WERI-Rb-1 (cell line): ENCODE measurements around the gene PHF10.

Source experiments
- DNase-seq: peaks from one replicate; pipeline ENCODE4 v3.0.0-alpha.2; 2020
- H3K27ac ChIP-seq: fragments of 250-450 bp; sonication (Bioruptor Pico); 2 replicates; pipeline ENCODE4 v1.5.1; 2020; ENCODE audit warnings: mild to moderate bottlenecking, moderate library complexity
- H3K27me3 ChIP-seq: fragments of 250-450 bp; sonication (Bioruptor Pico); 2 replicates; pipeline ENCODE4 v1.5.1; 2021; ENCODE audit warnings: mild to moderate bottlenecking, low read depth, moderate library complexity; ENCODE audit not compliant: insufficient read depth, severe bottlenecking
- H3K36me3 ChIP-seq: fragments of 250-450 bp; sonication (Bioruptor Pico); 2 replicates; pipeline ENCODE4 v1.5.1; 2020; ENCODE audit warnings: mild to moderate bottlenecking, moderate library complexity
- H3K4me3 ChIP-seq: 2 replicates; pipeline ENCODE4 v1.5.1; 2011; ENCODE audit warnings: low read depth, mild to moderate bottlenecking, control low read depth, low read length
- H3K9me3 ChIP-seq: fragments of 250-450 bp; sonication (Bioruptor Pico); 2 replicates; pipeline ENCODE4 v1.5.1; 2021; ENCODE audit warnings: mild to moderate bottlenecking, moderate library complexity; ENCODE audit not compliant: severe bottlenecking
- CTCF ChIP-seq: IDR thresholded peaks from 2 replicates; pipeline ENCODE4 v1.5.1; 2011; ENCODE audit warnings: low read depth, mild to moderate bottlenecking, control low read depth, inconsistent platforms, low read length

Gene PHF10

GRCh38 chr6:169656546-169657283 lies 67.6 kb downstream of the PHF10 start:
- no peak for TF ChIP-seq CTCF
- Histone ChIP-seq H3K36me3 (no peaks in the 10 kb centered on the region; the same call in none of the 2 replicates), H3K27me3 (no peaks in the 10 kb centered on the region)

DNA sequence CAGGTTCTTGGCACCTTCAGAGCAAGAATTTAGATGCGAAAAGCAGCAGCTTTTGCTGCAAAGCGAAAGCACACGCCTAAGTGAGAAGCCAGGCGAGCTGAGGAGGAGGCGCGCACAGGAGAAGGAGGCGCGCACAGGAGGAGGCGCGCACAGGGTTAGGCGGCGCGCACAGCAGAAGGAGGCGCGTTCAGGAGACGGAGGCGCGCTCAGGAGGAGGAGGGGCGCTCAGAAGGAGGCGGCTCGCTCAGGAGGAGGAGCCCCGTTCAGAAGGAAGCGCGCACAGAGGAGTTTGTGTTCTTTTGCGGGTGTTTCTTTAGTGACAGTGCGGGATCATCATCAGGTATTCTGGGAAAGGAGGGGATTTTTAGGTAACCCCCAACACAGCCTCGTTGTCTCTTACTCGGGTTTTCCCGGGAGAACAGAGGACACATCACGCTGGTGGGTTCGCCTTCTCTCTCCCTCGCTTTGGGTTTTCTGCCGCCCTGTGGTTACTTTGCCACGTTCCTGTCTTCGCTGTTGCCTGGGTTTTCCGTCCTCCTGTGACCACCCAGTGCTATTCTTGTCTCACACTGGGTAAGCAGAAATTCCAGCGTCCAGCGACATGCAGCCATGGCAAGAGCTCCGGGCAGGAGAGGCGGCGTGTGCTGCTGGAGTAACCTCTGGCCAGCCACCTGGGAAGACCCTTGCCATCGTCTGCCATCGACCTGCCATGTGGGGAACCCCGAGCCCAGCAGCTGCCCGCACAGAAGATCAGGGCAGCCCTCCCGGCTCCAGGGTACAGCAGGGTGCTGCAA lies 69.5 kb downstream of the PHF10 start:
- TF ChIP-seq CTCF = peak; percentile 52
- H3K9me3 ChIP-seq = no peaks in the 10 kb centered on the region
- H3K4me3 ChIP-seq = peak overlapping the region; percentile 51
- peak overlapping the region; percentile 36 for H3K27ac ChIP-seq
- no peaks in the 10 kb centered on the region; the same call in none of the 2 replicates for H3K36me3 ChIP-seq
- peak; percentile 68 for DNase-seq
- no peaks in the 10 kb centered on the region for H3K27me3 ChIP-seq

More at GRCh38 chr6:169656546-169657283, 67.6 kb downstream of the PHF10 start:
- H3K4me3 ChIP-seq = no peak overlapping the region
- H3K27ac ChIP-seq = no peak overlapping the region
- DNase-seq = no peak
- no peaks in the 10 kb centered on the region for H3K9me3 ChIP-seq
